ENCODE data around the gene FYN.
A peak's percentile ranks its signal among the peaks of the same experiment; 100 is the strongest.
"Not testable (repeated sequence)": the region's sequence is repeated elsewhere in the genome, so short reads cannot be mapped to it uniquely, and the experiment has no call there.

The FYN gene

GRCh38 chr6:111873178-111874024, at the start of gene FYN:
Gene FYN, minus strand, starts transcription at chr6:111873452. Its CDS starts 153,401 bp downstream, at chr6:111720051.
- DNase-seq: peak; percentile 100

GRCh38 chr6:111922454-111923297, 49.4 kb upstream of the FYN start:
- no peak for DNase-seq

- no peak for DNase-seq
Observed at GRCh38 chr6:111921103-111921502, 47.9 kb upstream of the FYN start.

DNA sequence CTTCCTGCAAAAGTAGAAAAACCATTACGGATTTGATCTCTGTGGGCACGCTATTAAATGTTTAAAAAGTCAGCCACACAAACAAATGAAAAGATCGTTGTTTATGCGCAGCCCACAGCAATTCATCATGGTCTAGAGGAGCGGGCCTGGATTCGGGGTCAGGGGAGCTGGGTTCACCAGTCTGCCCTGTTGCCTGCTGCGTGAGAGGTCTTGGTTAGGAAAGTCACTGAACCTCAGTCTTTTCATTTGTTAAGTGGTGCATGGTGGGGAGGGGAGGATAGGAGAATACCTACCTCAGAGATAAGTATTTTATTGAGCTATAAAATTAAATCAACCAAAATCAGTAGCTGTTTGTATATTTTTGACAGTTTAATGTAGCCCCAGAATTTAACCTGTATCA, 47.3 kb upstream of the FYN start:
- DNase-seq: no peak

GRCh38 chr6:111918825-111919224, 45.6 kb upstream of the FYN start:
- DNase-seq: no peak

GRCh38 chr6:111916747-111917146, 43.5 kb upstream of the FYN start:
- no peak for DNase-seq

GRCh38 chr6:111914617-111915016, 41.4 kb upstream of the FYN start:
- no peak for DNase-seq

- DNase-seq: no peak
Observed at GRCh38 chr6:111912904-111913303, 39.7 kb upstream of the FYN start.

- DNase-seq: no peak
Observed at GRCh38 chr6:111911428-111911827, 38.2 kb upstream of the FYN start.

DNA sequence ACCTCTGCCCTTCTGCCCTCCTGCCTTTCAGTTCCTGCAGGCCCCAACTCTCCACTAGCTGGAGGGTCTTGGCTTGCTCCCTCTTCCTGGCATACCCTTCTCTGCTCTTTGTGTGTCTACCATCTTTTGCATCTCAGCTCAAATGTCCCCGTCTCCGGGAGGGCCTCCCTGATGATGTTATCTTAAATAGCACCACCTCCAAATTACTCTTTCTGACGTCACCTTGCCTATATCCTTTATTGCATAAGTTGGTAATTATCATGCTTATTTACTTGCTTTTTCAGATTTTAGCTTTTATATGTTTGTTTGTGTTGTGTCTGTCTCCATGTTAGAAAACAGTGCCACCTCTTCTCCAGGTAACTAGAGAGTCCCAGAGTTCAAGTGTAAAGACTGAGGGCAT, 36.0 kb upstream of the FYN start:
- DNase-seq: no peak

GRCh38 chr6:111908365-111908764, 35.1 kb upstream of the FYN start:
- not testable (repeated sequence) for DNase-seq

DNA sequence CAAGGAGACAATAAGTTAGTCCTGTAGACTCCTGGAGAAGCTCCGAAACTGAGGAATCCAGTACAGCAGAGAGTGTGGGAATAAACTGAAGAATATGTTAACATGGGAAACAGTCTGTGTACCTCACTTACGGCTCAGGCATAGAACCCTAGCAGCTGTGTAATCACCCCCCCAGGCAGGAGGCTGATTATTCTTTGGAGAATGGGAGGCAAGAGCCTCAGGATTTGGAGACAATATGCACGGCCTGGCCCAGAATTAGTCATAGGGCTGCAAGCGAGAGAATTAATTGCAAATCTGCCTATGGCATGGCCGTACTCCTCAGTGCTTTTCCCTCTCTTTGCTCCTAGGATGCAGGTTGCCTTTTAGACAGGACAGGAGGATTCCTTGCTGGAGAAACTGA, 27.5 kb upstream of the FYN start:
- no peak for DNase-seq

DNA sequence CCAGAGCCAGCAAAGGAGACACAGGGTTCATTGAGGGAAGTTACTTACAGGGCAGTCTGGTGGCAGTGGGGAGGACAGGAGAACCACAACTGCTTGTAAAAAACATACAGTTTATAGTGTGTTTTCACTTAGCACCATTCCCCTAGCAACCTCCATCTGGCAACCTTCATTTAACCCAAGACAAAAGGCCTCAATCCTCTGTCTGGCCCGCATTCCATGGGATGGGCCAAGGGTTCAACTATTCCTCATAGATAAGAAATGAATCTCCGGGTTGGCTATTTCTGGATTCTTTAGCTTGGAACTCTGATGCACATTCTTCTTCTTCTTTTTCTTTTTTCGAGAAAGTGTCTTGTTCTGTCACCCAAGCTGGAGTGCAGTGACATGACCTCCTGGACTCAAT, 26.3 kb upstream of the FYN start:
- DNase-seq: no peak

GRCh38 chr6:111898452-111898851, 25.2 kb upstream of the FYN start:
- no peak for DNase-seq

DNA sequence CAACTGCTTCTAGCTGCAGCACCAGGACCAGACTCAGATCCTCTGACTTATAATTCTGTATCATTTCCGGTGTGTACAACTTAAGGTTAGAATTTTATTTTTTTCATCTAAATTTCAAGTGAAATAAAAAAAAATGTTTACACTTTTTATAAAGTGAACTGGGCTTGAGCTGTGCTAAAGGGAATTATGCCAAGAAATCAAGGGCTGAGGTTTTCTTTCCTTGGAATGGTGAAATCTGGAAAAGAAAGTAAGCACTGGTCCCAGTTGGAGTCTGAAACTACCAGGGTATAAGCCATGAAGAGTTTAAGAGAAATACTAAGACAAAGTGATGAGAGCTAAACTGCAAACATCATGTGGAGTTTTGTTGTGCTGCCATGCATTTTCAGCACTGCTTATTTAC, 21.7 kb upstream of the FYN start:
- DNase-seq: no peak

- DNase-seq: no peak
Observed at GRCh38 chr6:111894272-111894671, 21.0 kb upstream of the FYN start.

- DNase-seq: no peak
Observed at GRCh38 chr6:111892431-111892830, 19.2 kb upstream of the FYN start.

GRCh38 chr6:111890988-111891387, 17.7 kb upstream of the FYN start:
- DNase-seq: no peak

GRCh38 chr6:111888928-111889695, 15.9 kb upstream of the FYN start:
- DNase-seq: no peak

DNA sequence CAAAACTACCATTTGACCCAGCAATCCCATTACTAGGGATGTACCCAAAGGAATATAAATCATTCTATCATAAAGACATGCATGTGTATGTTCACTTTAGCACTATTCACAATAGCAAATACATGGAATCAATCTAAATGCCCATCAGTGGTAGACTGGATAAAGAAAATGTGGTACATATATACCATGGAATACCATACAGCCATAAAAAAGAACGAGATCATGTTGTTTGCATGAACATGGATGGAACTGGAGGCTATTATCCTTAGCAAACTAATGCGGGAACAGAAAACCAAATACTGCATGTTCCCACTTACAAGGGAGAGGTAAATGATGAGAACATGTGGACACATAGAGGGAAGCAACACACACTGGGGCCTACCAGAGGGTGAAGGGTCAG, 13.5 kb upstream of the FYN start:
- DNase-seq: not testable (repeated sequence)

GRCh38 chr6:111885373-111886027, 12.2 kb upstream of the FYN start:
- DNase-seq: no peak

GRCh38 chr6:111884068-111884467, 10.8 kb upstream of the FYN start:
- no peak for DNase-seq

Measured in stimulated activated CD4-positive, alpha-beta T cell treated with anti-CD3 and anti-CD28 coated beads, Interleukin-4, amount 100 ng/mL, for 1 hour (primary cell).